NT2/D1 (cell line): ENCODE results near the gene TSSC4.

Experiments
- DNase-seq: peaks from one replicate; pipeline ENCODE4 v3.0.0-alpha.2; 2011; ENCODE audit warnings: low read depth, low spot score
- H3K27me3 ChIP-seq: 2 replicates; pipeline ENCODE4 v1.6.0; 2011; ENCODE audit warnings: mild to moderate bottlenecking; ENCODE audit not compliant: insufficient read length, insufficient read depth
- H3K36me3 ChIP-seq: 2 replicates; pipeline ENCODE4 v1.6.1; 2011; ENCODE audit warnings: mild to moderate bottlenecking, low read length, mixed read lengths; ENCODE audit not compliant: insufficient read depth, insufficient read length
- H3K4me1 ChIP-seq: 2 replicates; pipeline ENCODE4 v1.5.1; 2011; ENCODE audit not compliant: insufficient read depth, insufficient read length
- H3K4me3 ChIP-seq: 2 replicates; pipeline ENCODE4 v1.5.1; 2011; ENCODE audit warnings: low read depth; ENCODE audit not compliant: insufficient read length
- H3K9ac ChIP-seq: 2 replicates; pipeline ENCODE4 v1.6.0; 2011; ENCODE audit warnings: low read depth; ENCODE audit not compliant: insufficient read length
- H3K9me3 ChIP-seq: 2 replicates; pipeline ENCODE4 v1.5.1; 2011; ENCODE audit warnings: mild to moderate bottlenecking, low read length; ENCODE audit not compliant: insufficient read depth
- SUZ12 ChIP-seq: IDR thresholded peaks from 2 replicates; pipeline ENCODE4 v1.6.1; 2011; ENCODE audit not compliant: insufficient read length, insufficient read depth; ENCODE audit errors: extremely low read depth
- YY1 ChIP-seq: IDR thresholded peaks from 2 replicates; pipeline ENCODE4 v1.6.1; 2011; ENCODE audit not compliant: insufficient read length, insufficient read depth
- ZNF274 ChIP-seq: IDR thresholded peaks from 2 replicates; pipeline ENCODE4 v1.6.1; 2011; ENCODE audit warnings: mild to moderate bottlenecking, low read depth, low read length

Gene TSSC4

GRCh38 chr11:2412323-2412722 lies 11.8 kb downstream of the TSSC4 start:
- no peaks in the 10 kb centered on the region for H3K36me3 ChIP-seq
- peaks cover 17% of the 10 kb centered on the region for H3K4me1 ChIP-seq
- H3K27me3 ChIP-seq, result no peaks in the 10 kb centered on the region
- H3K9me3 ChIP-seq, result no peaks in the 10 kb centered on the region
- no peak for DNase-seq
- H3K9ac ChIP-seq, result no peak overlapping the region
- no peak for TF ChIP-seq YY1
- TF ChIP-seq SUZ12, result no peak
- no peak for TF ChIP-seq ZNF274
- H3K4me3 ChIP-seq, result no peak overlapping the region

- no peak for TF ChIP-seq ZNF274
- no peak for TF ChIP-seq SUZ12
- TF ChIP-seq YY1, result no peak
- peak overlapping the region; percentile 4 for H3K9ac ChIP-seq
- no peaks in the 10 kb centered on the region for H3K36me3 ChIP-seq
- no peaks in the 10 kb centered on the region for H3K9me3 ChIP-seq
- no peak overlapping the region for H3K4me3 ChIP-seq
- no peaks in the 10 kb centered on the region for H3K27me3 ChIP-seq
- peaks cover 17% of the 10 kb centered on the region for H3K4me1 ChIP-seq
- DNase-seq, result no peak
These were observed 13.4 kb downstream of the TSSC4 start for GRCh38 chr11:2413742-2414579.

GRCh38 chr11:2414616-2415015 lies 14.1 kb downstream of the TSSC4 start:
- Histone ChIP-seq H3K9me3 (no peaks in the 10 kb centered on the region), H3K4me3 (no peak overlapping the region), H3K9ac (peak overlapping the region; percentile 4), H3K27me3 (no peaks in the 10 kb centered on the region), H3K36me3 (no peaks in the 10 kb centered on the region), H3K4me1 (peaks cover 13% of the 10 kb centered on the region)
- TF ChIP-seq SUZ12 (no peak), ZNF274 (no peak), YY1 (no peak)
- DNase-seq, result no peak

- Histone ChIP-seq H3K36me3 (no peaks in the 10 kb centered on the region), H3K4me3 (no peak overlapping the region), H3K27me3 (no peaks in the 10 kb centered on the region), H3K9ac (no peak overlapping the region), H3K4me1 (peaks cover 9% of the 10 kb centered on the region), H3K9me3 (no peaks in the 10 kb centered on the region)
- no peak for DNase-seq
- TF ChIP-seq SUZ12 (no peak), ZNF274 (no peak), YY1 (no peak)
These were observed 14.6 kb downstream of the TSSC4 start for GRCh38 chr11:2415171-2415570.

- Histone ChIP-seq H3K4me3 (no peak overlapping the region), H3K9me3 (no peaks in the 10 kb centered on the region), H3K27me3 (no peaks in the 10 kb centered on the region), H3K4me1 (peaks cover 11% of the 10 kb centered on the region), H3K36me3 (no peaks in the 10 kb centered on the region), H3K9ac (no peak overlapping the region)
- TF ChIP-seq SUZ12, result no peak
- no peak for DNase-seq
These were observed 15.2 kb downstream of the TSSC4 start for GRCh38 chr11:2415601-2416380.

- TF ChIP-seq SUZ12 (no peak), YY1 (no peak), ZNF274 (no peak)
- H3K36me3 ChIP-seq, result no peaks in the 10 kb centered on the region
- no peaks in the 10 kb centered on the region for H3K9me3 ChIP-seq
- H3K9ac ChIP-seq, result no peak overlapping the region
- H3K4me3 ChIP-seq, result no peak overlapping the region
- H3K4me1 ChIP-seq, result peaks cover 9% of the 10 kb centered on the region
- no peaks in the 10 kb centered on the region for H3K27me3 ChIP-seq
- no peak for DNase-seq
These were observed 16.2 kb downstream of the TSSC4 start for GRCh38 chr11:2416765-2417164.

GRCh38 chr11:2417856-2418692 lies 17.5 kb downstream of the TSSC4 start:
- no peak for TF ChIP-seq SUZ12
- no peak overlapping the region for H3K9ac ChIP-seq
- H3K9me3 ChIP-seq, result no peaks in the 10 kb centered on the region
- H3K36me3 ChIP-seq, result no peaks in the 10 kb centered on the region
- H3K27me3 ChIP-seq, result no peaks in the 10 kb centered on the region
- H3K4me3 ChIP-seq, result no peak overlapping the region
- H3K4me1 ChIP-seq, result peaks cover 9% of the 10 kb centered on the region
- no peak for DNase-seq
